ENCODE results near the gene PTPRM.

Gene PTPRM

GRCh38 chr18:8117006-8117371 is 549.9 kb downstream of the PTPRM start:
- DNase-seq (ENCODE audit: low spot score): no peak

GRCh38 chr18:8121101-8121500 is 554.0 kb downstream of the PTPRM start:
- no peak for DNase-seq (ENCODE audit: low spot score)

GRCh38 chr18:8121942-8122480 is 554.9 kb downstream of the PTPRM start:
- DNase-seq (ENCODE audit: low spot score): no peak

GRCh38 chr18:8124232-8125146 is 557.4 kb downstream of the PTPRM start:
- no peak for DNase-seq (ENCODE audit: low spot score)

GRCh38 chr18:8130096-8130495 is 563.0 kb downstream of the PTPRM start:
- no peak for DNase-seq (ENCODE audit: low spot score)

GRCh38 chr18:8133032-8133431 is 565.9 kb downstream of the PTPRM start:
- no peak for DNase-seq (ENCODE audit: low spot score)

- no peak for DNase-seq (ENCODE audit: low spot score)
These were observed 566.8 kb downstream of the PTPRM start for GRCh38 chr18:8133888-8134287.

- no peak for DNase-seq (ENCODE audit: low spot score)
These were observed 572.0 kb downstream of the PTPRM start for GRCh38 chr18:8139127-8139527.

GRCh38 chr18:8139891-8140406 is 572.8 kb downstream of the PTPRM start:
- DNase-seq (ENCODE audit: low spot score): no peak

GRCh38 chr18:8140841-8141501 is 573.9 kb downstream of the PTPRM start:
- no peak for DNase-seq (ENCODE audit: low spot score)

- no peak for DNase-seq (ENCODE audit: low spot score)
These were observed 575.1 kb downstream of the PTPRM start for GRCh38 chr18:8142131-8142711.

- DNase-seq (ENCODE audit: low spot score): no peak
These were observed 575.8 kb downstream of the PTPRM start for GRCh38 chr18:8142932-8143331.

GRCh38 chr18:8151181-8151580 is 584.1 kb downstream of the PTPRM start:
- no peak for DNase-seq (ENCODE audit: low spot score)

GRCh38 chr18:8153887-8154583 is 586.9 kb downstream of the PTPRM start:
- no peak for DNase-seq (ENCODE audit: low spot score)

GRCh38 chr18:8162802-8163201 is 595.7 kb downstream of the PTPRM start:
- DNase-seq (ENCODE audit: low spot score): no peak

GRCh38 chr18:8163286-8163959 is 596.3 kb downstream of the PTPRM start:
- no peak for DNase-seq (ENCODE audit: low spot score)

- DNase-seq (ENCODE audit: low spot score): no peak
These were observed 598.0 kb downstream of the PTPRM start for GRCh38 chr18:8165095-8165494.

- no peak for DNase-seq (ENCODE audit: low spot score)
These were observed 599.9 kb downstream of the PTPRM start for GRCh38 chr18:8167026-8167425.

- no peak for DNase-seq (ENCODE audit: low spot score)
These were observed 600.6 kb downstream of the PTPRM start for GRCh38 chr18:8167673-8168072.

- DNase-seq (ENCODE audit: low spot score): no peak
These were observed 602.6 kb downstream of the PTPRM start for GRCh38 chr18:8169722-8170121.

GRCh38 chr18:8174771-8175170 is 607.7 kb downstream of the PTPRM start:
- no peak for DNase-seq (ENCODE audit: low spot score)
